HEK293T (cell line): ENCODE measurements around the gene CDH3.

Source experiments
- BHLHE40 ChIP-seq: fragments of 450-650 bp; IDR thresholded peaks from 2 replicates; pipeline ENCODE4 v1.6.1; 2016; ENCODE audit warnings: mild to moderate bottlenecking, moderate library complexity, borderline replicate concordance
- CTBP1 ChIP-seq: fragments of 450-650 bp; IDR thresholded peaks from 2 replicates; pipeline ENCODE4 v1.6.1; 2016; ENCODE audit warnings: borderline replicate concordance
- FOXA1 ChIP-seq: fragments of 450-650 bp; IDR thresholded peaks from 2 replicates; pipeline ENCODE4 v1.6.1; 2016; ENCODE audit warnings: mild to moderate bottlenecking
- FOXM1 ChIP-seq: fragments of 450-650 bp; IDR thresholded peaks from 2 replicates; pipeline ENCODE4 v1.6.1; 2017; ENCODE audit warnings: mild to moderate bottlenecking, borderline replicate concordance
- HDGF ChIP-seq: fragments of 450-650 bp; IDR thresholded peaks from 2 replicates; pipeline ENCODE4 v1.6.1; 2017; ENCODE audit warnings: antibody characterized with exemption, borderline replicate concordance
- L3MBTL2 ChIP-seq: fragments of 450-650 bp; conservative IDR thresholded peaks from 2 replicates; pipeline ENCODE4 v1.6.1; 2016; ENCODE audit warnings: mild to moderate bottlenecking
- SUZ12 ChIP-seq: fragments of 450-650 bp; IDR thresholded peaks from 2 replicates; pipeline ENCODE4 v1.6.1; 2016; ENCODE audit warnings: mild to moderate bottlenecking

DNA sequence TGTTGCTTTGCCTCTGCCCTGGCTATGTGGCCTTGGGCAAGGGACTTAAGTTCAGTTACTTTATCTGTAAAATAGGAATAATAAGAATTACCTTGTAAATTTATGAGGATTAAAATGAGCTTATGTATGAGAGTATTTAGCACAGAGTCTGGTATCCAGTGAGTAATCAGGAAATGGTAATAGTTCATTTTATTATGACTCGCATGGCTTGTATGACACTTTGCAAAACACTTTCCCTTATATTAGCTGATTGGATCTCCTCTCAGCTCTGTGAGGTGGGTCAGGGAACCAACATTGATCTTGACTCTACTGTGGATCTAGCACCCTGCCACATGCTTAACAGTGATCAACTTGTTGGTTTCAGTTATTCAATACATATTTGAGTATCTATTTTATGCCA, 8.3 kb upstream of the CDH3 start:
- TF ChIP-seq L3MBTL2 = no peak
- TF ChIP-seq FOXM1 = no peak
- TF ChIP-seq SUZ12 = no peak
- TF ChIP-seq HDGF = no peak
- TF ChIP-seq FOXA1 = no peak
- no peak for TF ChIP-seq BHLHE40
- TF ChIP-seq CTBP1 = no peak
